Measurements from ENCODE around the gene E4F1. TPM values are rescaled to one million over a fixed set of nuclear protein-coding genes. Genes with fewer than 3 reads are reported as not detected.

The E4F1 gene
- total and polyA plus RNA-seq, 9 of the 15 experiments (the other 6 are each of a cell fraction or from before 2014, with no cell fraction given) = 0.48 to 94.9 (median 20.4) TPM

- TF ChIP-seq ZMIZ1 (IDR thresholded peaks at IDR 0.05; ENCODE audit: low read depth in 2 of 2, low read length in 2 of 2) (no peak), ELK1 (CRISPR knock-in tag; IDR thresholded peaks at IDR 0.05) (no peak), BDP1 (IDR thresholded peaks at IDR 0.05; ENCODE audit: insufficient read depth, insufficient read length) (no peak), ZNF408 (CRISPR knock-in tag; IDR thresholded peaks at IDR 0.05; ENCODE audit: low read depth) (no peak), SAFB (IDR thresholded peaks at IDR 0.05; ENCODE audit: borderline replicate concordance, low read depth, low read length) (no peak), CHCHD3 (CRISPR knock-in tag; IDR thresholded peaks at IDR 0.05) (0 out of 2 replicates have a peak, but pooled peaks have one; percentile 40), RBM15 (IDR thresholded peaks at IDR 0.05; ENCODE audit: insufficient read depth, low read length) (no peak), GTF2A2 (tag; IDR thresholded peaks at IDR 0.05) (no peak), ZNF740 (CRISPR knock-in tag; IDR thresholded peaks at IDR 0.05) (no peak), ZNF740 (tag; IDR thresholded peaks at IDR 0.05) (no peak), KLF10 (CRISPR knock-in tag; IDR thresholded peaks at IDR 0.05) (no peak), TAF1 (IDR thresholded peaks at IDR 0.05; ENCODE audit: control insufficient read depth, extremely low read depth, insufficient read depth, low read length, severe bottlenecking) (peak; percentile 6), OTX1 (CRISPR knock-in tag; IDR thresholded peaks at IDR 0.05) (no peak)
These were observed 27.4 kb downstream of the E4F1 start (continued) for GRCh38 chr16:2250652-2251295.

Data from K562 (cell line).